GM10266 (cell line): ENCODE data around the gene DMAC2L.

ENCODE experiments used
- DNase-seq: peaks from one replicate; pipeline ENCODE4 v3.0.0; 2012; ENCODE audit errors: extremely low spot score
- TF ChIP-seq, protein P1 (sequence below): IDR thresholded peaks from 2 replicates; pipeline ENCODE4 v1.5.1; 2012; ENCODE audit warnings: mild to moderate bottlenecking, low read depth; ENCODE audit not compliant: control insufficient read depth, insufficient read depth; ENCODE audit errors: missing control alignments

Gene DMAC2L

GRCh38 chr14:50311972-50312733 lies at the start of gene DMAC2L, which contains the start of gene L2HGDH:
DMAC2L (plus strand) TSS chr14:50312324; CDS start chr14:50321488, 9,164 bp downstream.
L2HGDH (minus strand) TSS chr14:50312229; CDS start chr14:50312150, 79 bp downstream.
- DNase-seq, result peak; percentile 96
- TF ChIP-seq, protein P1, sequence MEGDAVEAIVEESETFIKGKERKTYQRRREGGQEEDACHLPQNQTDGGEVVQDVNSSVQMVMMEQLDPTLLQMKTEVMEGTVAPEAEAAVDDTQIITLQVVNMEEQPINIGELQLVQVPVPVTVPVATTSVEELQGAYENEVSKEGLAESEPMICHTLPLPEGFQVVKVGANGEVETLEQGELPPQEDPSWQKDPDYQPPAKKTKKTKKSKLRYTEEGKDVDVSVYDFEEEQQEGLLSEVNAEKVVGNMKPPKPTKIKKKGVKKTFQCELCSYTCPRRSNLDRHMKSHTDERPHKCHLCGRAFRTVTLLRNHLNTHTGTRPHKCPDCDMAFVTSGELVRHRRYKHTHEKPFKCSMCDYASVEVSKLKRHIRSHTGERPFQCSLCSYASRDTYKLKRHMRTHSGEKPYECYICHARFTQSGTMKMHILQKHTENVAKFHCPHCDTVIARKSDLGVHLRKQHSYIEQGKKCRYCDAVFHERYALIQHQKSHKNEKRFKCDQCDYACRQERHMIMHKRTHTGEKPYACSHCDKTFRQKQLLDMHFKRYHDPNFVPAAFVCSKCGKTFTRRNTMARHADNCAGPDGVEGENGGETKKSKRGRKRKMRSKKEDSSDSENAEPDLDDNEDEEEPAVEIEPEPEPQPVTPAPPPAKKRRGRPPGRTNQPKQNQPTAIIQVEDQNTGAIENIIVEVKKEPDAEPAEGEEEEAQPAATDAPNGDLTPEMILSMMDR, result peak; percentile 52

DNA sequence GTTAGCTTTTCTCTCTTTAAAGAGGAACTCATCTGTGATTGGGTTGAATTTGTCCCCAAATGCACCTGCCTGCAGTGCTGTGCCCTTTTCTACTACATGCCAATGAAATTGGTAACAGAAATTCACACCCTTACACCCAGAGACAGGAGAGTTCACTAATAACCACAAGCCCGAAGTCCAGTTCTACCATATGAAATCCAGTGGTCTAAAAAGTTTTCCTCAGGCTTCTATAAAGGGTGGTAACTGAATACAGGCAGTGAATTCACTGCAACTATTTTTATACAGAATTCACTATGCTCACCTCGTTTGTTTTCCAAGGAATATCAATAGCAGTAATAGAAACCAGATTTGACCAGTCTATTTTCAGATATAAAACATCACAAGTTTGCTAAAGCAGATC lies 49.3 kb upstream of the DMAC2L start:
- TF ChIP-seq, protein P1, result no peak
- DNase-seq, result no peak

DNA sequence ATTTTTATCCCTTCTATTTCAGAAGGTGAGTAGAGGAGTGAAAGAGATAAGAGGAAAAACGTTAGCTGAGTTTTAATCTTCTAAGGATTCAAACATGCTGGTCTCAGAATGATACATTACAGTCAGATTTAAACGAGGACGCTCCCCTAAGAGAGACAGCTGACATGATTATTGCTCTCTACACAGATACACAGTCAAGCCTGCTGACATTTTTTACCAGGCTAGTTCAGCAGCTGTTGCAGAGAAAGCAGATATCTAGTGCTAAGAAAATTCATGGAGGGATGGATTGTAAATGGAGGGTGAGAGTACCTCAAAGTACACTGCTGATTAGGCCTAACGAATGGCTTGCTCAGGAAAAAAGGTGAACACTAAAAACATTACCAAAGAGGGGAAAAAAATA lies 48.8 kb upstream of the DMAC2L start:
- DNase-seq, result no peak
- TF ChIP-seq, protein P1, result no peak

DNA sequence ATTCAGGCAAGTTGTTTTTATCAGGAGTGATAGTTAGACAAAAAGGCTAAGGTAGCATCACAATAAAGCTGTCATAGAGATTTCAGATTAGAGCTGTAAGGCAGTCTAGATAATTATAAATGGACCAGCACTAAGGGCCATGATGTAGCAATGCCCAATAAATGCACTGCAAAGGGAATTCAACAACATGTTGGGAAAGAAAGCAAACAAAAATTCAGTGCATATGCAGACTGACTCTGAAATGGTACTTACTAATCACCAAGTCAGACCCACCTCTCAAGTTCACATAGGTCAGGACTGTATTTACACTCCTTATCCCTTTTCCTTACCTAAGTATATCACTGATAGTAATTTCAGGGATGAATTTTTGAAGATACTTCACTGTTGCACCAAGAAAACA lies 47.1 kb upstream of the DMAC2L start:
- DNase-seq, result no peak
- TF ChIP-seq, protein P1, result no peak

DNA sequence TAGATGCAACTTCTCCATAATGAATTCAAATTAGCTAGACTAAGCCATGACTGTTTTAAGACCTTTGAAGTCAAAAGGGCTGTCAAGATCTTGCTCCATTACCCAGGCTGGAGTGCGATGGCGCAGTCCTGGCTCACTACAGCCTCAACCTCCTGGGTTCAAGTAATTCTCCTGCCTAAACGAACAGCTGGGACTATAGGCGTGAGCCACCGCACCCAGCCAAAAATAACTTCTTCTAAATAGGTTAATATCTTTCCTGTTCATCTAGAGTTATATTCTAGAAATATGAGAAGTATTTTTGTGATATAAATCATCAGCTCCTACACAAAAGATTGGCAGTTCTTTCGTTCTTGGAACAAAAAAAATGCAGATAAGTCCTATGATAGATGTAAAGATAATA lies 41.2 kb upstream of the DMAC2L start:
- TF ChIP-seq, protein P1, result no peak
- no peak for DNase-seq

DNA sequence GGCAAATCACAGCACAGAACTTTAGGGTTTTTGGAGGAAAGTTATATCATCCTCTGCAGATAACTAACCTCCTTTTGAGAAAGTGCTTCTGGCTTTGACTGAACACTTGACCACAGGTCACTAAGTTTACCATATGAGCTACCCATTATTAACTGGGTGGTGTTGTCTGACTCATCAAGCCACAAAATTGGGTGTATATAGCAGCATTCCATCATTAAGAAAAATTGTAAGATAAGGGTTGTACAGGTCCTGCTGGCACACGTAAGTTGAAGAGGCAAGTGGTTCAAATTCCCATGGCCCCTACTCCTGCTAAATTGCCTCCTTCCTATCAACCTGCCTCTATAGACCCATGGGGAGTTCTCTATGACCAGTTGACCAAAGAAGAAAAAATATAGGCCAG lies 39.6 kb upstream of the DMAC2L start:
- no peak for DNase-seq
- TF ChIP-seq, protein P1, result no peak

- TF ChIP-seq, protein P1, result no peak
- no peak for DNase-seq
Observed at GRCh38 chr14:50285861-50286260, 26.3 kb upstream of the DMAC2L start.
